HG02981 (cell line): Measurements from ENCODE around the gene KRT7.
"Not testable (repeated sequence)": the region's sequence is repeated elsewhere in the genome, so short reads cannot be mapped to it uniquely, and the experiment has no call there.

Source experiments
- ATAC-seq: cut with Tn5 transposase; IDR thresholded peaks from one replicate; pipeline ENCODE4 v1.9.1; 2021; ENCODE audit warnings: mild to moderate bottlenecking, moderate library complexity; ENCODE audit not compliant: unreplicated experiment

The KRT7 gene

DNA sequence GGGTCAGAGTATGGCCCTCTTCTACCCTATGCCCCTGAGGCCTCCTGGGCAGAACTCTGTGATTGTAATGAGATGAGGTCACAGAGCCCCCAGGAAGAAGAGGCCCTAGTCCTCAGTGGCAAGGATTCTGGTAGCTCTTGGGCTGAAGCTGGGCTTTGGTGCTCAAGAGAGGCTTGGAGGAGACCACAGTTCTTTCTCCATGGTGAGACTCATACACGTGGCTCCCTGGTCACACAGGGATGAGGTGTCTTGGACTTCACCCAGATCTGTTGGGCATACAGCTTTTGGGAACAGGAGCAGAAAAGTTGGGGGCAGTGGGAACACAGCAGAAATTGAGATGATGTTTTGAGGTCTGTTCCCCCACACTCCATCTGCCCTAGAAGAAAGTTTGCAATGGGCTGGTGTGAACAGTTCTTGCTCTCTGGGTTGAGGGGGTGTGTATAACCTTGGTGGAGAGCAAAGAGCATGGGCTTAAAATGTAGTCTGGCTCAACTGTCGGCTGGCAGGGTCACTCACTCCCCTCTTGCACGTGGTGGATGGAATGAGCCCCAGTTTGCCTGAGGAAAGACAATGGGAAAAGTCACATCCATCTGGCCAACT lies 41.6 kb downstream of the KRT7 start, which contains the start of gene KRT86:
Gene KRT86, plus strand, starts transcription at position 125 of the 600 bp plus-strand sequence. CDS start 27,272 bp downstream, outside the sequence.
- no peak for ATAC-seq

DNA sequence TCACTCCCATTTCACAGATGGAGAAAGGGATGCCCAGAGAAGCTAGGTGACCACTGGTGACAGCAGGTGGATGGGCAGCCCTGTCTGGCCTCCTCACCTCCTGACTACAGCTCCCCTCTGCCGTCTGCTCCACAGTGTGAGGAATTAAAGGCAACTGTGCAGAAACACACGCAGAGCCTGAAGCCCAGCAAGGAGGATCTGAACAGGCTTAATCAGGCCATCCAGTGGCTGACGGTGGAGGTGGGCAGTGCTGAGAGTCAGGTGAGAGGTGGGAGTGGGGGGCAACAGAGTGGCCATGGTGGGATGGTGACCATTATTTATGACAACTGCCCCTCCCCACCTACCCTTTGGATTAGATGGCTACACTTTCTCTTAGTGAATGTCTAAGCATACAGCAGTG lies 42.6 kb downstream of the KRT7 start:
- ATAC-seq: no peak

DNA sequence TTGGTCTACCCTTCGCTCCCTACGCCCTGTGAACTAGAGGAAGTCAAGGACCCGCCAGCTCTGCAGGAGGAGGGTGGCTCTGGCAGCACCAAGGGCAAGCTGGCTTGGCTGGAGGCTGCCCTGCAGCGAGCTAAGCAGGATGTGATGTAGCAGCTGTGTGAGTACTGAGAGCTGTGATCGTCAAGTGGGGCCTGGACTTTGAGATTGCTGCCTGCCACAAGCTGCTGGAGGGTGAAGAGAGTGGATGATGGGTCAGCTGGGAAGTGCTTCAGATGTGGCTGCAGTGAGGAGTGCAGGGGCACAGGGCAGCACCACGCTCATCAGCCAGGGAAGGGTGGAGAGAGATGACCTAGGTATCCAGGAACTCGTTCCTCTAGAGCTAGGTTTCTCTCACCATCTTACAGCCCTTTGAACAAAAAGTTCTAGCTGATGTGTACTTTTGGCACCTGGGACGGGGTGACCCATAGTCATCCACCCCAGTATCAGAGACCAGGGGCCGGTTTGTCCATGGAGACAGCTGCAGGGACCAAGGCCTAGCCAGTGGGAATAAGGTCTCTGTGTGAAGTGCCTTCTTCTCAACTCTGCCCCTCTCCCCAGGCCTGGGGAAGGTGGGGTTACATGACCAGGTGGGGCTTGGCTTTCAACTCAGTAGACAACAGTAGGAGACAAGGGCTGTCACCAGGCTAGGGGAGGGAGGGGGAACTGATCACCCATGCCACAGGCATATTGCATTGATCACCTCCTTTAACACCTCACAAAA lies 44.6 kb downstream of the KRT7 start:
- no peak for ATAC-seq

DNA sequence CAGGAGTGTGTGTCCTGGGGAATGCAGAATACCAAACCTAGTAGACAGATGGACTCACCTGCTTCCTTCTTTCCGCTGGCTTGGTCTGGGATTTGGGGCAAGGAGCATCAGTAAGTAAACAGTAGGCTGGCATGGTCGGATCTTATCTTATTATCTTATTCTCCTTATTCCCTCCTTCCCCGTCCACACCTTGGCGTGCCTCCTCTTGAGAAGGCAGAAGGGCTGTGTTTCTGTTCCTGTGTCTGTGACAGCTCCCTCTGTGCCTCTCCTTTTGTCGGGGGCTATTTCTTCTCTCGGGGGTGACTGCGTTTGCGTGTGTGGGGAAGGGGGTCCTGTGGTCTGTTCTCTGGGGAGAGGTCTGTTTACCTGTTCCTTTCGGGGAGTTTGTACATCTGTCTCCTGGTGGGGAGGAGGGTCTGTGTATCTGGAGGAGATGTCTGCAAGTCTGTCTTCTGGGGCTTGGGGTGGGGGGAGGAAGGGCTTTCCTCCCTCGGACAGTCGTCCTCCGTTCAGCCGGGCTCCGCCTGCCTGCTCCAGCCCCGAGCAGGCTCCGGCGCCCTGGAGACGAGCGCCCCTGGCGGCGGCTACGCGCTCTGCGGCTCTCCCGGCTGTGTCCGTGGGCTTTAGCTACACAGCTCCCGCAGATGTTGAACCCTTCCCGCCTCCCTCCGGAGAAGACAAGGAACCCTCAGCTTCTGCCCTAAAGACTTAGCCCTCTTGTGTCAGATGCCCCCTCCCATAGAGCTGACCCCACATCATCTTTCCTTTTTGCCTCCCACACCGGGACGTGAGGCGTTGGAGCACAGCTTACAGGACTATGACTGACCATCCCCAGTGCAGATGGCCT lies 45.8 kb downstream of the KRT7 start:
- no peak for ATAC-seq

DNA sequence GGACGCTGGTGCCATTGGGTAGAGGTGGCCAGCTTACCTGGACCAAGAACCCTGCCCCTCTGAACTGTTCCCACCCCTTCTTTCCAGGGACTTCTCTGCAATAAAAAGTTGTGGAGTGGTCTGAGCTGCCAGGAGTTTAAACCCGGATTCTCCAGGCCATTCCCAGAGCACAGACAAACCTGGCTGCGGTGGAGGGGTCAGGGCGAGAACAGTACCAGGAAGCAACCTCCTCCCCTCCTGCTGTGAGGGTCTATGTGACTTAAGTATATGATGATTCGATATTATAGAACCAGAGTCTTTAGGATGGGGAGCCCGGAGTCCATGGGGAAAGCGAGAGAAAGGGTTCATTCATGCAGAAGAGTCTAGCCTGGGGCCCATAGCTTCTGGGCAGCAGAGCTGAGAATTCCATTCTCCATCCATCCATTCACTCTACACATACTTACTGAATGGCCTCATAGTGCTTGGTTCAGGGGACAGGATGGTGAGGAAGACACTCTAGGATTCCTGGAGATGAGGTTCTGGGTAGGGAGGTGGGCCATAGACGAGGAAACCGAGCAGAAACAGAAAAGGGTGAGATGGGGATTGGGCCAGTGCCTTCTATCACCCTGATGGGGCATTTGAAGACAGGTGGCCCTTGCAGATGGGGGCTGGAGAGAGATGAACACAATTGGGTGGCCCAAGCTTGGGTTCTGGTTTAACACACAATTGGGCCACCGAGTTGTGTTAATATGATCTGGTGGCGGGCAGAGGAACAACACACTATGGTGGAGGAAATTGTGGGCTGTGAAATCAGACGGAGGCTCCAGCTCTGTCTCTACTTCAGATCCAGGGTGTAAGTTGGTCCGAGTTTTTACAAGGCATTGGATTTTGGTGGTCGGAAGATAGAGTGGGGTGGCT lies 46.6 kb downstream of the KRT7 start:
- ATAC-seq: no peak

DNA sequence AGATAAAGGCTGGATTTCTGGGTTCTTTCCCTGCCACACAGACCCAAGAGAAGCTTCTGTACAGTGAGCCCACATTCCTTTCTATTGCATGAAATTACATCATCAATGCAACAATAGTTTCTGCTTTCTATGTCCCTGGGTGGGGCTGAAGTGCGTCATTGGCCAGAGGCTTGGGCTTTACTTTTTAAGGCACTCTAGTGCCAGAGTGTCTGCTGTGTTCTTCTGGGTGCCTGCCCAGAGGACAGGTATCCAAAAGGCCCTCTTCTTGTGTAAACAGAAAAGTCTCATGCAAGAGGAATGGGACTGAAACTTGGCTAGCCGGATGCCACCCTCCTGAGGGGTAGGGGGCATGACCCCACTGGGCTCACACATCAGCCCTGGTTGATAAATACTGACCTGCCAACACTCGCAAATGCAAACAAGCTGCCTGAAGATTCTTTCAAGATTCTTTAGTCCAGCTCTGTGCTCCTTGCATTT lies 47.3 kb downstream of the KRT7 start:
- ATAC-seq: no peak

DNA sequence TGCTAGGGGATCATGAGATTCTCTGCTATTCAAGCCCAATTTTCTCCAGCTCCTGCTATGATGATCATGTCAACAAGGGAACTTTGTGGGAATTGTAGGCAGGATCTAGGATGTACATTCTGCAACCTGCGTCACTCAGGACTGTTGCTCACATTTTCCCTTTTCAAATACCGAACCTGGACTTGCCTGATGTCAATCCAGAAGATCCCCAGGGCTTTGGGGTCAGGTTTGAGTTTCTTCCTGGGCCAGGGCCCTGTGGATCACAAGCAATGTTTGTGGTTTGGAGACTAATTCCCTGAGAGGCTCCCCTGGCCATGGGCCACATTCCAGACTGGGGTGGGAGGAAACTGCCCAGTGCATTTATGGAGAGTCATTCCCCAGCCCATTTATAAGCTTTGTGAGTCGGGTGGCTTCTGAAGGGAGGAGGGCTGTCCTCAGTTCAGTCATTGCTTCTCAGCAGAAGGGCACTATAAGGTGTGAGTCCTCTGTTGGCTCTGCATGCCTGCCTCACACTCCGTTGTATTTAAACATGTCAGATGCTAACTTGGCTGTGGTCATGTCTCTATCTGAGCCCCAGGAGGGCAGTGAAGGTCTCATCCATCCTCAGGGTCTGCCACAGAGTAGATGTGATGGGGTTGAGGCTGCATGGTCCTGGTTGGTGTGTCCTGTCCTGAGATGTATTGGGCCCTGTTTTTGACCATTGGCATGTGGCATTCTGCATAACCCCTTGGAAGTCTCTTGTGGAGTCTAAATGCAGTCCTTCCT lies 47.9 kb downstream of the KRT7 start:
- ATAC-seq: no peak

DNA sequence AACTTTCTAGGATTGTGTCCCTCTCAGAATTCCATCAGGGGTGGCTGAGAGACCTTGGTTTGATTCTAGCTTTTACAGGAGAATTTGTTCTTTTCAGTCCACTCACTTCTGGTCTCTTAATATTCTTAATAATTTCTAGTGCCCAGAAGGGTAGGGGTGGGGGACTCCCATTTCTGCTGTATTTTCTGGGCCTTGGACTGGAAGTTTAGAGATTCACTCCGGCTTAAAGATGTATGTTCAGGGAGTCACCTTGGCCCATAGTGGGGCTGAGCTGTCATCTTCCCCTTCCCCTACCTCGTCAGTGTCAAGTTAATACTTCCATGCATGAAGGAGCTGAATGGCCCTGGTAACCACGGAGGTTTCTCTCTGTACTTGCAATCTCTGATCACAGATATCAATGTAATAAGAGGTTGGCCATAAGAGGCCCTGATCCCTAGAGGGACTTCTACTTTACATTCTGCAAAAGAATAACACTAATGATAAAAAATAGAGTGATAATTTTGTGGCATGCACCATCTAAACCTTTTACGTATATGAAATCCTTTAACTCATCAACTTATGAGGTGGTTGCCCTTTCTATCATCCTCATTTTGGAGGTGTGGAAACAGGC lies 51.6 kb downstream of the KRT7 start:
- no peak for ATAC-seq

DNA sequence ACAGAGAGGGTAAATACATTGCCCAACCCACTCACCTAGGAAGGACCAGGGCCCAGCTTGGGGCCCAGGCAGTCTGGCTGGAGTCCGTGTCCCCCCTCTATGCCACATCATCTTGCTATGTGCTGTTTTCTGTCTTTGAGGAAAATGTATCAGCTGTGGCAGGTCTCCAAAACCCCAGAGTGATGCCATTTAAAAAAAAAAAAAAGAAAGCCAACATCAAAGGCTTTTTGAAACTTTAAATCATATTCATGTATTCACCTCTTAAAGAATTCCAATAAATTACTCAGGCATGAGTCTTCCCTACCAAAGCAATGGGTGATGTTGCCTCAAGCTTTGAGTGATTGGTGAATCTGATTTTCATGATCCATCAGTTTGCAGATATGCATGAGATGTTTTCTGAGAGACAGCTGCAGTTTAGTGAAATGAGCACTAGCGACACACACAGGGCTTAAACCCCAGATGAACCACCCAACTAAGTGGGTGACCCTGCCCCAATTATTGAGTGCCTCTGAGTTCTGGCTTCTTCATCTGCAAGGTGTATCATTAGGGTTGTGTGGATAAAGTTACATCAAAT lies 52.2 kb downstream of the KRT7 start:
- ATAC-seq: no peak

DNA sequence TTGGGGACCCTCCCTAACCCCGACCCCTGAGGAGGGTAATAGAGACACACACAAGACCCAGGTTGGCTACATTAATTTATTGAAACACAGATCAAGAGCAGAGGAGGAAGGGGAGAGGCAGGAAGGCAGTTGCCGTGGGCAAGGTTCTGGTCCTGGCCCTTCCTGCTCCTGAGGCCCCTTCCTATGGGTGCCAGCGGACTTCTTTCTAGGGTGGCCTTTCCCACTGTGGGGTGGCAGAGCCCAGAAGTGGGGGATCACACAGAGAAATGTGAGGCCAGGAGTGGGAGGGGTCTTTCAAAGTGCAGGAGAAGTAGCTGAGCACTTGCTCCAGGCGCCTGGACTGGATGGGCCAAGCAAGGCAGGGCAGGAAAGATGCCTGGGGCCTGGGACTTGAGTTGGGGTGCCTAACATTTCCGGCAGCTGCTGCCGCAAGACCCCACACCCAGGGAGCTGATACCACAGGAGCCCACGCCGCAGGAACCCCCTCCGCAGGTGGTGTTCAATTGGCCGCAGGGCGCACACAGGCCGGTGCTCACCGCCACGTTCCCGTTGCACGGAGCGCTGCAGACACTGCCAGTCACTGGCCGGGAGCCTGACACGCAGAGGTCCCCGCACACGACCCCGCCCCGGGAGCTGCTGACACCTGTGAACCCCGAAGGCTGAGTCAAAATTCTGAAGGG lies 52.9 kb downstream of the KRT7 start:
- no peak for ATAC-seq

DNA sequence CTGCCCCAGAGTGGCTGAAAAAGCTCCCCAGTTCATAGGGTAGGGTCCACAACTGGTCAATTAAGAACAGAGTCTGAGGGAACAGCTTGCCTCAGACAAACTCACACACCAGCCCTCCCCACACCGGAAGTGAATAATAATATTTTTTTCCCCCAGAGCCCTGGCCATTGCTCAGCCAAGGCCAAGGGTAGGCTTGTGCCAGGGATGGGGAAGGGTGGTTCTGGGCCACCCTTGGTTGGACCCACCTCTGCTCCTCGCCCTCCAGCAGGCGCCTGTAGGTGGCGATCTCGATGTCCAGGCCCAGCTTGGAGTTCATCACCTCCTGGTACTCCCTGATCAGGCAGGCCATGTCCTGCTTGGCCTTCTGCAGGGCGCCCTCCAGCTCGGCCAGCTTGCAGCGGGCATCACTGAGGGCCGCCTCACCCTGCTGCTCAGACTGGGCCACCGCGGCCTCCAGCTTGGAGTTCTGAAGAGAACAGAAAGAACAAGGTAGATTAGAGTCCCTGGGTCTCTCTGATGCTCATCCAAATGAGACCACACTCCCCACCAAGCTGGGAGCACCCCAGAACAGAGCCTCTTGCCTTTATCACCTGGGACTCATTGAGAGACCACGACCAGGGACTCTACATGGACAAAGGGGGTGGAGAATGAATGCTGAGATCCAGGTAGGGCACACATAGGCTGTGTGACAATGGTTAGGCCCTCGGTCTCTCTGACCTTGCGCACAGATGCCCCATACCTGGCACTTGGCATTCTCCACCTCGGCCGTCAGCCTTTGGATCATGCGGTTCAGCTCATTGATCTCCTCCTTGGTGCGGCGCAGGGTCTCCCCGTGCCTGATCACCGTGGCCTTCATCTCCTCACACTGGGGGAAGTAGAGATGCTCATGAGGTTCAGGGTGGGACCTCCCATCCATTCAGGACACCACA lies 54.1 kb downstream of the KRT7 start:
- ATAC-seq: not testable (repeated sequence)

DNA sequence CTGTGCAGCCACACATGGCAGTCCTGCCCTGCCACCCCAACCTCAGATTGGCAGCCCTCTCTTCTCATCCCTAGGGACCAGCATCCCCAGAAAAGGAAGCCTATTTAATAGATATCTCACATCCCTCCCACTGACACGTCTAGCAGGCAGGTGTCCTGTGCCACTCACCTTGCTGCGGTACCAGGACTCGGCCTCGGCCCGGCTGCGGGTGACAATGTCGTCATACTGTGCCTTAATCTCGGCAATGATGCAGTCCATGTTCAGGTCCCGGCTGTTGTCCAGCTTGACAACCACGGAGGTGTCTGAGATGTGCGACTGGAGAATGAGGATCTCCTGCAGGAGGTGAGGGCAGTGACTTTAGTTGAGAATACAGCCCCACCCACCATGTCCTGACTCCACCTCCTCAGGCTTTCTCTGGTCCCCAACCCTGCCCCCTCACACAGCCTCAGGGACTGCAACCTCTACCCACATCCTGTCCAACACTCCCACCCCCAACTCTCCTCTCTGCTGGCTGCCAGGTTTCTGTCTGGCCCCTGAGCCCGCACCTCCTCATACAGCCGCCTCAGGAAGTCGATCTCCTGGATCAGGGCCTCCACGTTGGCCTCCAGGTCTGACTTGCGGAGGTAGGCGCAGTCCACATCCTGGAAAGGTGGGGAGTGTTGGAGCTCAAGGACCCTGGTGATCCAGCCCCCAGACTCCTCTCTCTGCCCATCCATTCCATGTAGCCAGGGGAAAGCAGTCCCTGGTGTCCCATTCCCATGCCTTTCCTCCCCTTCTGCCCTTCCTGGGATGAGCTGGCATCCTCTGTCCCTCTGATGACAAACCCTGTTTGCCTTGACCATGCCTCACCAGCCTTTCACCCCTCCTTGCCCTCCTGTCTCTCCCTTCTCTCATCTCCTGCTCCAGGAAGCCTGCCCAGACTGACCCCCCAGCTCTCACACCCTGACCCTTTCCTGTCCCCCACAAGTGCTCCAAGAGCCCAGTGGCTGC lies 55.1 kb downstream of the KRT7 start:
- not testable (repeated sequence) for ATAC-seq

DNA sequence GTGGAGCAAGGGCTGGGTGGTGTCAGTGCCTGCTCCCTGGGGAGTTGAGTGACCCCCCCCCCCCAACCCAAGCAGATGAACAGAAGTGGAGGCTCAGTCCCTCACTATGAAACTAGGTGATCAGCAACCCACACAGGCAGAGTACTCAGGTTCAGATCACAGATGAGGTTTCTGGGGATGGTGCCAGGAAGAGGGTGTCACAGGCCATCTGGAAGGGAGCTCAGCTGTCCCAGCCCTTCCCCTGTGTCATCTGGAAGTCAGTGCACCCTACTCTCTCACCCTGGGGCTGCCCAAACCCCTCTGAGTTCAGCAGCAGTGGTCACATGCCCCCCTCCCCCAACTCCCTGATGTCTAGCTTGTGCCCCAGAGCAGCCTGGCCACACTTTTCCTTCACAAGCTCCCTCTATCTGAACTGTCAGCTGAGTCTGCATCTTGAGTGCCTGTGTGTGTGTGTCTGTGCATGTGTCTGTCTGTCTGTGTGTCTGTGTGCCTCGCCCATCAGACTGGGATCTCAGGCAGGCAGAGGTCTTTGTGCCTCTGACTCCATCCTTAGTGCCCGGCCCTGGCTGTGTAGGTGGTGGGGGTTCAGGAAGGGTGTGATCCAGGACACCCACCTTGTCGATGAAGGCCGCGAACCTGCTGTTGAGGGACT lies 57.6 kb downstream of the KRT7 start:
- not testable (repeated sequence) for ATAC-seq

GRCh38 chr12:52291267-52291935 lies 58.4 kb downstream of the KRT7 start, which contains the start of gene KRT81:
TSS of gene KRT81 (minus strand) at chr12:52291534. CDS start at chr12:52291465, 69 bp downstream.
- no peak for ATAC-seq

DNA sequence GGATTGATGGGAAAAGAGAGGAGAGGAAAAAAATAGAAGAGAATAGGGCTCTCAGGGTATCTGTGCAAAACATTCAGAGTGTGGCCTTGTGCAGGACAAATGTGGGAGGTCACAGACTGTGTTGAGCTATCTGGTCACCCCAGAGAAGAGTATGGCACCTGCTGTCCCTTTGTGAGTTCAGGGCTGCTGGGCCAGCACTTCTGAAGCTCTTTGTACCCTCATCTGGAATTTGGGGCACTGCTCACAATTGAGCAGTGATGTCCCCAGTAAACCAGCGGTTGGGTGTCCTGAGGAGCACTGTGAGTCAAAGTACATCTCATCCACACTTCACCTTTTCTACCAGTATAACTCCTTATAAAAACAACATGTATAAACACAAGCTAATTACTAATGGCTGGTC lies 60.9 kb downstream of the KRT7 start:
- no peak for ATAC-seq
